Trophoblast cell (in vitro differentiated cells and primary cell): ENCODE measurements around the gene HPCAL4.
A peak's percentile ranks its signal among the peaks of the same experiment; 100 is the strongest.

Source experiments
- DNase-seq, 2 donors: peaks; one replicate each; pipeline ENCODE4 v3.0.0-alpha.2; 2016
- H2AFZ ChIP-seq: 2 replicates; pipeline ENCODE4 v1.6.1; 2013; ENCODE audit warnings: low read length, moderate library complexity, mild to moderate bottlenecking; ENCODE audit not compliant: insufficient read depth, poor library complexity
- H2AK5ac ChIP-seq: 2 replicates; pipeline ENCODE4 v1.6.1; 2013; ENCODE audit warnings: mild to moderate bottlenecking, low read length
- H2BK120ac ChIP-seq: 2 replicates; pipeline ENCODE4 v1.6.1; 2013; ENCODE audit warnings: low read length, mild to moderate bottlenecking, moderate library complexity; ENCODE audit not compliant: insufficient read depth, poor library complexity
- H2BK12ac ChIP-seq: 2 replicates; pipeline ENCODE4 v1.6.1; 2013; ENCODE audit warnings: mild to moderate bottlenecking, low read length, moderate library complexity
- H2BK5ac ChIP-seq: 2 replicates; pipeline ENCODE4 v1.6.1; 2013; ENCODE audit warnings: low read length, low read depth, moderate library complexity, mild to moderate bottlenecking; ENCODE audit not compliant: poor library complexity
- H3K14ac ChIP-seq: 2 replicates; pipeline ENCODE4 v1.6.1; 2013; ENCODE audit warnings: mild to moderate bottlenecking, low read length
- H3K18ac ChIP-seq: 2 replicates; pipeline ENCODE4 v1.6.1; 2013; ENCODE audit warnings: mild to moderate bottlenecking, low read length
- H3K23ac ChIP-seq: 2 replicates; pipeline ENCODE4 v1.6.1; 2013; ENCODE audit warnings: low read length
- H3K27ac ChIP-seq: 2 replicates; pipeline ENCODE4 v1.5.1; 2013; ENCODE audit warnings: low read depth, mild to moderate bottlenecking, inconsistent platforms, low read length, moderate library complexity
- H3K27me3 ChIP-seq: 2 replicates; pipeline ENCODE4 v1.6.1; 2013; ENCODE audit warnings: inconsistent platforms, mild to moderate bottlenecking, low read length, moderate library complexity; ENCODE audit not compliant: insufficient read depth
- H3K36me3 ChIP-seq, 2 experiments: 1 replicate in 1 of 2; 2 replicates in 1 of 2; pipeline ENCODE4 v1.6.1; 2013; ENCODE audit warnings: low read length in 2 of 2, mild to moderate bottlenecking in 2 of 2, moderate library complexity in 1 of 2; ENCODE audit not compliant: insufficient read depth in 2 of 2, control insufficient read depth in 1 of 2
- H3K4ac ChIP-seq: 2 replicates; pipeline ENCODE4 v1.6.1; 2013; ENCODE audit warnings: low read depth, mild to moderate bottlenecking, low read length, moderate library complexity
- H3K4me1 ChIP-seq, 2 experiments: 1 replicate in 1 of 2; 2 replicates in 1 of 2; pipeline ENCODE4 v1.6.1; 2013; ENCODE audit warnings: low read length in 2 of 2, mild to moderate bottlenecking in 2 of 2, moderate library complexity in 1 of 2; ENCODE audit not compliant: insufficient read depth in 2 of 2, control insufficient read depth in 1 of 2
- H3K4me2 ChIP-seq: 2 replicates; pipeline ENCODE4 v1.6.1; 2013; ENCODE audit warnings: inconsistent platforms, mild to moderate bottlenecking, low read length, moderate library complexity
- H3K4me3 ChIP-seq: 2 replicates; pipeline ENCODE4 v1.5.1; 2013; ENCODE audit warnings: mild to moderate bottlenecking, low read depth, low read length, inconsistent platforms
- H3K79me1 ChIP-seq: one replicate; pipeline ENCODE4 v1.6.1; 2013; ENCODE audit warnings: low read length
- H3K79me2 ChIP-seq: 2 replicates; pipeline ENCODE4 v1.6.1; 2013; ENCODE audit warnings: low read length, mild to moderate bottlenecking; ENCODE audit not compliant: control insufficient read depth, insufficient read depth, poor library complexity
- H3K9ac ChIP-seq: 2 replicates; pipeline ENCODE4 v1.6.1; 2013; ENCODE audit warnings: mild to moderate bottlenecking, low read length
- H3K9me3 ChIP-seq: 2 replicates; pipeline ENCODE4 v1.6.1; 2013; ENCODE audit warnings: low read depth, mild to moderate bottlenecking, control low read depth, inconsistent platforms, low read length; ENCODE audit not compliant: insufficient read depth
- H4K12ac ChIP-seq: 2 replicates; pipeline ENCODE4 v1.6.1; 2013; ENCODE audit warnings: low read depth, mild to moderate bottlenecking, low read length, moderate library complexity
- H4K8ac ChIP-seq: 2 replicates; pipeline ENCODE4 v1.6.1; 2013; ENCODE audit warnings: low read depth, mild to moderate bottlenecking, low read length, moderate library complexity
- H4K91ac ChIP-seq: one replicate; pipeline ENCODE4 v1.6.1; 2013; ENCODE audit warnings: low read depth, mild to moderate bottlenecking, low read length, moderate library complexity
- WGBS: extraction: QIAGEN DNeasy Blood & Tissue Kit; methylation state at CpG from one replicate; pipeline ENCODE4 v1.1.7; 2013; ENCODE audit warnings: missing lambda C conversion rate; ENCODE audit not compliant: insufficient read length, insufficient coverage; ENCODE audit errors: extremely low coverage; 5-methylcytosine and 5-hydroxymethylcytosine counted together

Gene HPCAL4

GRCh38 chr1:39679821-39680220 is 11.4 kb downstream of the HPCAL4 start:
- H3K4me2 ChIP-seq: no peak overlapping the region
- no peak overlapping the region for H2BK5ac ChIP-seq
- H4K12ac ChIP-seq: no peak overlapping the region
- peaks cover 54% of the 10 kb centered on the region for H3K27me3 ChIP-seq
- H3K23ac ChIP-seq: peak overlapping the region; percentile 22
- no peak overlapping the region for H2BK120ac ChIP-seq
- H3K4ac ChIP-seq: no peak overlapping the region
- no peaks in the 10 kb centered on the region for H3K79me1 ChIP-seq
- H4K8ac ChIP-seq: no peak overlapping the region
- H3K36me3 ChIP-seq: no peaks in the 10 kb centered on the region
- no peak for DNase-seq
- H3K4me1 ChIP-seq: no peaks in the 10 kb centered on the region
- H3K14ac ChIP-seq: no peak overlapping the region
- H2BK12ac ChIP-seq: no peak overlapping the region
- H3K9me3 ChIP-seq: peaks cover 14% of the 10 kb centered on the region
- H3K18ac ChIP-seq: no peak overlapping the region
- H2AFZ ChIP-seq: no peak overlapping the region
- no peak overlapping the region for H3K9ac ChIP-seq
- no CpG with 5 or more reads among the region's 2 CpGs for WGBS
- no peaks in the 10 kb centered on the region for H3K79me2 ChIP-seq
- no peak overlapping the region for H4K91ac ChIP-seq
- no peak overlapping the region for H3K4me3 ChIP-seq
- H3K27ac ChIP-seq: no peak overlapping the region
- H2AK5ac ChIP-seq: no peak overlapping the region

GRCh38 chr1:39678889-39679288 is 12.3 kb downstream of the HPCAL4 start:
- H2BK12ac ChIP-seq: no peak overlapping the region
- H3K23ac ChIP-seq: no peak overlapping the region

GRCh38 chr1:39677645-39678044 is 13.6 kb downstream of the HPCAL4 start:
- H4K91ac ChIP-seq: no peak overlapping the region
- no peak overlapping the region for H2AK5ac ChIP-seq

More at GRCh38 chr1:39678889-39679288, 12.3 kb downstream of the HPCAL4 start:
- no peak overlapping the region for H3K9ac ChIP-seq
- H3K36me3 ChIP-seq: no peaks in the 10 kb centered on the region
- H2AK5ac ChIP-seq: no peak overlapping the region
- no peak overlapping the region for H4K8ac ChIP-seq
- no peak overlapping the region for H3K4me3 ChIP-seq
- no peaks in the 10 kb centered on the region for H3K79me1 ChIP-seq
- no peak overlapping the region for H4K91ac ChIP-seq
- H3K4me2 ChIP-seq: no peak overlapping the region
- DNase-seq: no peak
- WGBS: no CpG with 5 or more reads among the region's 2 CpGs
- H2BK5ac ChIP-seq: no peak overlapping the region
- no peak overlapping the region for H4K12ac ChIP-seq
- peaks cover 48% of the 10 kb centered on the region for H3K27me3 ChIP-seq
- H2BK120ac ChIP-seq: no peak overlapping the region
- peaks cover 10% of the 10 kb centered on the region for H3K9me3 ChIP-seq
- H3K18ac ChIP-seq: no peak overlapping the region
- H3K79me2 ChIP-seq: no peaks in the 10 kb centered on the region
- no peak overlapping the region for H2AFZ ChIP-seq
- no peak overlapping the region for H3K4ac ChIP-seq
- no peak overlapping the region for H3K14ac ChIP-seq
- no peak overlapping the region for H3K27ac ChIP-seq
- no peaks in the 10 kb centered on the region for H3K4me1 ChIP-seq

GRCh38 chr1:39676948-39677548 is 14.2 kb downstream of the HPCAL4 start:
- H3K4me1 ChIP-seq: peaks cover 0 to 1% of the 10 kb centered on the region in 2 experiments
- no peak for DNase-seq
- H3K36me3 ChIP-seq: no peaks in the 10 kb centered on the region
- no peak overlapping the region for H3K23ac ChIP-seq
- peaks cover 4% of the 10 kb centered on the region for H3K9me3 ChIP-seq
- H3K18ac ChIP-seq: no peak overlapping the region
- H2BK5ac ChIP-seq: no peak overlapping the region
- H3K4me3 ChIP-seq: no peak overlapping the region
- H2AFZ ChIP-seq: no peak overlapping the region
- H4K12ac ChIP-seq: no peak overlapping the region
- H3K79me2 ChIP-seq: no peaks in the 10 kb centered on the region
- no CpG with 5 or more reads among the region's 6 CpGs for WGBS
- H3K4ac ChIP-seq: no peak overlapping the region
- no peak overlapping the region for H4K8ac ChIP-seq
- no peak overlapping the region for H2BK120ac ChIP-seq
- H3K14ac ChIP-seq: no peak overlapping the region
- no peak overlapping the region for H2BK12ac ChIP-seq
- no peak overlapping the region for H2AK5ac ChIP-seq
- H3K27ac ChIP-seq: no peak overlapping the region
- H3K27me3 ChIP-seq: peaks cover 45% of the 10 kb centered on the region
- no peak overlapping the region for H4K91ac ChIP-seq
- H3K4me2 ChIP-seq: no peak overlapping the region
- H3K9ac ChIP-seq: no peak overlapping the region
- no peaks in the 10 kb centered on the region for H3K79me1 ChIP-seq

More at GRCh38 chr1:39677645-39678044, 13.6 kb downstream of the HPCAL4 start:
- H3K18ac ChIP-seq: no peak overlapping the region
- no peaks in the 10 kb centered on the region for H3K79me1 ChIP-seq
- H2BK12ac ChIP-seq: no peak overlapping the region
- H3K9me3 ChIP-seq: peaks cover 6% of the 10 kb centered on the region
- H3K14ac ChIP-seq: no peak overlapping the region
- H3K23ac ChIP-seq: no peak overlapping the region
- no peak for DNase-seq
- no peak overlapping the region for H4K8ac ChIP-seq
- no peak overlapping the region for H2BK5ac ChIP-seq
- H3K4me1 ChIP-seq: no peaks in the 10 kb centered on the region
- H3K4ac ChIP-seq: no peak overlapping the region
- no peak overlapping the region for H2AFZ ChIP-seq
- H3K27ac ChIP-seq: no peak overlapping the region
- H3K9ac ChIP-seq: no peak overlapping the region
- no peak overlapping the region for H3K4me2 ChIP-seq
- no peak overlapping the region for H2BK120ac ChIP-seq
- H3K36me3 ChIP-seq: no peaks in the 10 kb centered on the region
- peaks cover 45% of the 10 kb centered on the region for H3K27me3 ChIP-seq
- no peak overlapping the region for H3K4me3 ChIP-seq
- no peaks in the 10 kb centered on the region for H3K79me2 ChIP-seq
- no CpG with 5 or more reads among the region's 4 CpGs for WGBS
- H4K12ac ChIP-seq: no peak overlapping the region
